ENCODE measurements around the gene CEACAM20. TPM values are rescaled to one million over a fixed set of nuclear protein-coding genes. Genes with fewer than 3 reads are reported as not detected.
A peak's percentile ranks its signal among the peaks of the same experiment; 100 is the strongest.

The CEACAM20 gene
- total and polyA plus RNA-seq, 2 of the 13 experiments (the other 11 are each of a cell fraction or from before 2014, with no cell fraction given) = 0.04 TPM; not detected in 1

DNA sequence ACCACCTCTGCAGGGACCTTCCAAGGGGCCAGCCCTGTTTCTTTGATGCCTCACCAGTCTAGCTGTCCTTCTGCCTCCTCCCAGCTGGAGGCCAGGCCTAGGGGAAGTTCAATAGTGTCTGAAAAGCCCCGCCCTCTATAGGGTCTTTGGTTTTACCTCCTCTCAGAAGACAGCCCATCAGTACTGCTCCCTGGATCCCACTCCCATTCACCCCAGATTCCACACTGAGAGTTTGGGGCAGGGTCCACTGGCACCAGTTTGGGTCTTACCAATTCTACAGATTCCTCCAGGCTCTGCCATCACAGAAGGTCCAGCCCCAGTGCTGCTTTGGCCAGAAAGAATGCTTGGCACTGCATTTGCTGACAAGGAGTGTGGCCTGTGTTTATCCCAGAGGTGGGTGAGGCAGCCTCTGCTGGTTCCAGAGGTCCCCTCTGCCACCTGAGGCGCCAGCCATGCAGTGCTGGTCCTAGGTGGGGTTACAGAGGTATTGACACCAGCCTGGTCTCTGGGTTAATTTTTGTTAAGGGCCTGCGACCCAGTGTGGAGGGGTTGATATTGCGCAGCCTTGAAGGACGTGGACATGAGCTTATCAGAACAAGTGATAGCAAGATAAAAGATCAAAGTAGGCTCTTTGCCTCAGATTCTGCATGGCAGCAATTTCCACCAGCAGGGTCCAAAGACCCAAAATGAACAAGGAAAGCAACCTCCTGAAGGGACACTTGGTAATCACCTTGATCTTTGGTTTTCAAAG lies 42.5 kb upstream of the CEACAM20 start (continued):
- TF ChIP-seq, protein P1, sequence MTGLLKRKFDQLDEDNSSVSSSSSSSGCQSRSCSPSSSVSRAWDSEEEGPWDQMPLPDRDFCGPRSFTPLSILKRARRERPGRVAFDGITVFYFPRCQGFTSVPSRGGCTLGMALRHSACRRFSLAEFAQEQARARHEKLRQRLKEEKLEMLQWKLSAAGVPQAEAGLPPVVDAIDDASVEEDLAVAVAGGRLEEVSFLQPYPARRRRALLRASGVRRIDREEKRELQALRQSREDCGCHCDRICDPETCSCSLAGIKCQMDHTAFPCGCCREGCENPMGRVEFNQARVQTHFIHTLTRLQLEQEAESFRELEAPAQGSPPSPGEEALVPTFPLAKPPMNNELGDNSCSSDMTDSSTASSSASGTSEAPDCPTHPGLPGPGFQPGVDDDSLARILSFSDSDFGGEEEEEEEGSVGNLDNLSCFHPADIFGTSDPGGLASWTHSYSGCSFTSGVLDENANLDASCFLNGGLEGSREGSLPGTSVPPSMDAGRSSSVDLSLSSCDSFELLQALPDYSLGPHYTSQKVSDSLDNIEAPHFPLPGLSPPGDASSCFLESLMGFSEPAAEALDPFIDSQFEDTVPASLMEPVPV (CRISPR knock-in tag; IDR thresholded peaks at IDR 0.05) = no peak
- TF ChIP-seq ZNF335 (CRISPR knock-in tag; IDR thresholded peaks at IDR 0.05) = no peak
- TF ChIP-seq HDAC6 (IDR thresholded peaks at IDR 0.05; ENCODE audit: low read depth, low read length) = no peak
- no peak for TF ChIP-seq REPIN1 (CRISPR knock-in tag; IDR thresholded peaks at IDR 0.05; ENCODE audit: borderline replicate concordance, low read depth)
- TF ChIP-seq, protein P2, sequence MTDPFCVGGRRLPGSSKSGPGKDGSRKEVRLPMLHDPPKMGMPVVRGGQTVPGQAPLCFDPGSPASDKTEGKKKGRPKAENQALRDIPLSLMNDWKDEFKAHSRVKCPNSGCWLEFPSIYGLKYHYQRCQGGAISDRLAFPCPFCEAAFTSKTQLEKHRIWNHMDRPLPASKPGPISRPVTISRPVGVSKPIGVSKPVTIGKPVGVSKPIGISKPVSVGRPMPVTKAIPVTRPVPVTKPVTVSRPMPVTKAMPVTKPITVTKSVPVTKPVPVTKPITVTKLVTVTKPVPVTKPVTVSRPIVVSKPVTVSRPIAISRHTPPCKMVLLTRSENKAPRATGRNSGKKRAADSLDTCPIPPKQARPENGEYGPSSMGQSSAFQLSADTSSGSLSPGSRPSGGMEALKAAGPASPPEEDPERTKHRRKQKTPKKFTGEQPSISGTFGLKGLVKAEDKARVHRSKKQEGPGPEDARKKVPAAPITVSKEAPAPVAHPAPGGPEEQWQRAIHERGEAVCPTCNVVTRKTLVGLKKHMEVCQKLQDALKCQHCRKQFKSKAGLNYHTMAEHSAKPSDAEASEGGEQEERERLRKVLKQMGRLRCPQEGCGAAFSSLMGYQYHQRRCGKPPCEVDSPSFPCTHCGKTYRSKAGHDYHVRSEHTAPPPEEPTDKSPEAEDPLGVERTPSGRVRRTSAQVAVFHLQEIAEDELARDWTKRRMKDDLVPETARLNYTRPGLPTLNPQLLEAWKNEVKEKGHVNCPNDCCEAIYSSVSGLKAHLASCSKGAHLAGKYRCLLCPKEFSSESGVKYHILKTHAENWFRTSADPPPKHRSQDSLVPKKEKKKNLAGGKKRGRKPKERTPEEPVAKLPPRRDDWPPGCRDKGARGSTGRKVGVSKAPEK (CRISPR knock-in tag; IDR thresholded peaks at IDR 0.05; ENCODE audit: borderline replicate concordance) = no peak
- TF ChIP-seq ZSCAN20 (CRISPR knock-in tag; IDR thresholded peaks at IDR 0.05; ENCODE audit: borderline replicate concordance) = no peak
- TF ChIP-seq THYN1 (CRISPR knock-in tag; IDR thresholded peaks at IDR 0.05; ENCODE audit: borderline replicate concordance, low read depth) = no peak
- TF ChIP-seq, protein P3, sequence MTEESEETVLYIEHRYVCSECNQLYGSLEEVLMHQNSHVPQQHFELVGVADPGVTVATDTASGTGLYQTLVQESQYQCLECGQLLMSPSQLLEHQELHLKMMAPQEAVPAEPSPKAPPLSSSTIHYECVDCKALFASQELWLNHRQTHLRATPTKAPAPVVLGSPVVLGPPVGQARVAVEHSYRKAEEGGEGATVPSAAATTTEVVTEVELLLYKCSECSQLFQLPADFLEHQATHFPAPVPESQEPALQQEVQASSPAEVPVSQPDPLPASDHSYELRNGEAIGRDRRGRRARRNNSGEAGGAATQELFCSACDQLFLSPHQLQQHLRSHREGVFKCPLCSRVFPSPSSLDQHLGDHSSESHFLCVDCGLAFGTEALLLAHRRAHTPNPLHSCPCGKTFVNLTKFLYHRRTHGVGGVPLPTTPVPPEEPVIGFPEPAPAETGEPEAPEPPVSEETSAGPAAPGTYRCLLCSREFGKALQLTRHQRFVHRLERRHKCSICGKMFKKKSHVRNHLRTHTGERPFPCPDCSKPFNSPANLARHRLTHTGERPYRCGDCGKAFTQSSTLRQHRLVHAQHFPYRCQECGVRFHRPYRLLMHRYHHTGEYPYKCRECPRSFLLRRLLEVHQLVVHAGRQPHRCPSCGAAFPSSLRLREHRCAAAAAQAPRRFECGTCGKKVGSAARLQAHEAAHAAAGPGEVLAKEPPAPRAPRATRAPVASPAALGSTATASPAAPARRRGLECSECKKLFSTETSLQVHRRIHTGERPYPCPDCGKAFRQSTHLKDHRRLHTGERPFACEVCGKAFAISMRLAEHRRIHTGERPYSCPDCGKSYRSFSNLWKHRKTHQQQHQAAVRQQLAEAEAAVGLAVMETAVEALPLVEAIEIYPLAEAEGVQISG (CRISPR knock-in tag; IDR thresholded peaks at IDR 0.05) = peak; percentile 24; the same call in 1 of the 2 replicates
- TF ChIP-seq EP300 (IDR thresholded peaks at IDR 0.05; ENCODE audit: low read depth in 2 of 2, low read length in 2 of 2) = peak in 1 of 2 experiments; percentile 56; a peak in 1 of 4 replicates
- no peak for TF ChIP-seq EP300 (CRISPR knock-in tag; IDR thresholded peaks at IDR 0.05; ENCODE audit: borderline replicate concordance)
- TF ChIP-seq ZNF761 (CRISPR knock-in tag; conservative IDR thresholded peaks at IDR 0.05) = no peak
- TF ChIP-seq, protein P4, sequence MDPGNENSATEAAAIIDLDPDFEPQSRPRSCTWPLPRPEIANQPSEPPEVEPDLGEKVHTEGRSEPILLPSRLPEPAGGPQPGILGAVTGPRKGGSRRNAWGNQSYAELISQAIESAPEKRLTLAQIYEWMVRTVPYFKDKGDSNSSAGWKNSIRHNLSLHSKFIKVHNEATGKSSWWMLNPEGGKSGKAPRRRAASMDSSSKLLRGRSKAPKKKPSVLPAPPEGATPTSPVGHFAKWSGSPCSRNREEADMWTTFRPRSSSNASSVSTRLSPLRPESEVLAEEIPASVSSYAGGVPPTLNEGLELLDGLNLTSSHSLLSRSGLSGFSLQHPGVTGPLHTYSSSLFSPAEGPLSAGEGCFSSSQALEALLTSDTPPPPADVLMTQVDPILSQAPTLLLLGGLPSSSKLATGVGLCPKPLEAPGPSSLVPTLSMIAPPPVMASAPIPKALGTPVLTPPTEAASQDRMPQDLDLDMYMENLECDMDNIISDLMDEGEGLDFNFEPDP (CRISPR knock-in tag; conservative IDR thresholded peaks at IDR 0.05) = no peak
- TF ChIP-seq, protein P5, sequence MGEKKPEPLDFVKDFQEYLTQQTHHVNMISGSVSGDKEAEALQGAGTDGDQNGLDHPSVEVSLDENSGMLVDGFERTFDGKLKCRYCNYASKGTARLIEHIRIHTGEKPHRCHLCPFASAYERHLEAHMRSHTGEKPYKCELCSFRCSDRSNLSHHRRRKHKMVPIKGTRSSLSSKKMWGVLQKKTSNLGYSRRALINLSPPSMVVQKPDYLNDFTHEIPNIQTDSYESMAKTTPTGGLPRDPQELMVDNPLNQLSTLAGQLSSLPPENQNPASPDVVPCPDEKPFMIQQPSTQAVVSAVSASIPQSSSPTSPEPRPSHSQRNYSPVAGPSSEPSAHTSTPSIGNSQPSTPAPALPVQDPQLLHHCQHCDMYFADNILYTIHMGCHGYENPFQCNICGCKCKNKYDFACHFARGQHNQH (CRISPR knock-in tag; IDR thresholded peaks at IDR 0.05) = no peak
- TF ChIP-seq ZNF792 (CRISPR knock-in tag; IDR thresholded peaks at IDR 0.05) = no peak
- TF ChIP-seq, protein P6, sequence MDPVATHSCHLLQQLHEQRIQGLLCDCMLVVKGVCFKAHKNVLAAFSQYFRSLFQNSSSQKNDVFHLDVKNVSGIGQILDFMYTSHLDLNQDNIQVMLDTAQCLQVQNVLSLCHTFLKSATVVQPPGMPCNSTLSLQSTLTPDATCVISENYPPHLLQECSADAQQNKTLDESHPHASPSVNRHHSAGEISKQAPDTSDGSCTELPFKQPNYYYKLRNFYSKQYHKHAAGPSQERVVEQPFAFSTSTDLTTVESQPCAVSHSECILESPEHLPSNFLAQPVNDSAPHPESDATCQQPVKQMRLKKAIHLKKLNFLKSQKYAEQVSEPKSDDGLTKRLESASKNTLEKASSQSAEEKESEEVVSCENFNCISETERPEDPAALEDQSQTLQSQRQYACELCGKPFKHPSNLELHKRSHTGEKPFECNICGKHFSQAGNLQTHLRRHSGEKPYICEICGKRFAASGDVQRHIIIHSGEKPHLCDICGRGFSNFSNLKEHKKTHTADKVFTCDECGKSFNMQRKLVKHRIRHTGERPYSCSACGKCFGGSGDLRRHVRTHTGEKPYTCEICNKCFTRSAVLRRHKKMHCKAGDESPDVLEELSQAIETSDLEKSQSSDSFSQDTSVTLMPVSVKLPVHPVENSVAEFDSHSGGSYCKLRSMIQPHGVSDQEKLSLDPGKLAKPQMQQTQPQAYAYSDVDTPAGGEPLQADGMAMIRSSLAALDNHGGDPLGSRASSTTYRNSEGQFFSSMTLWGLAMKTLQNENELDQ (CRISPR knock-in tag; IDR thresholded peaks at IDR 0.05; ENCODE audit: borderline replicate concordance) = no peak

All from HepG2 (cell line).